Ovary (tissue), 9 donors: Measurements from ENCODE around the gene VASN. TPM values are rescaled to one million over a fixed set of nuclear protein-coding genes. Genes with fewer than 3 reads are reported as not detected.

Source experiments
- DNase-seq, 5 donors: peaks; one replicate each; pipeline ENCODE4 v3.0.0-alpha.2; 2019 to 2020
- H3K27ac ChIP-seq, 2 donors: fragments of 200-600 bp; one replicate each; pipeline versions ENCODE4 v1.5.1 to v1.8.0; 2019 to 2022
- H3K27me3 ChIP-seq: fragments of 200-600 bp; one replicate; pipeline ENCODE4 v1.8.0; 2022
- H3K36me3 ChIP-seq: fragments of 200-600 bp; sonication (generic); one replicate; pipeline ENCODE4 v1.5.1; 2019
- H3K4me1 ChIP-seq: one replicate; pipeline ENCODE4 v1.8.1; 2013; ENCODE audit warnings: mild to moderate bottlenecking, moderate library complexity; ENCODE audit not compliant: insufficient read depth
- H3K4me3 ChIP-seq: fragments of 200-600 bp; sonication (generic); one replicate; pipeline ENCODE4 v1.5.1; 2017
- H3K9me3 ChIP-seq, 2 donors: fragments of 200-600 bp in 1 of 2; sonication (generic) in 1 of 2; one replicate each; pipeline versions ENCODE4 v1.5.1 to v1.8.1; 2013 to 2019; ENCODE audit warnings: mild to moderate bottlenecking in 1 of 2, moderate library complexity in 1 of 2
- EP300 ChIP-seq: sonication (generic); formaldehyde crosslinking; IDR thresholded peaks from one replicate; pipeline ENCODE4 v1.6.1; 2017; ENCODE audit warnings: antibody characterized with exemption
- POLR2A ChIP-seq: fragments of 450-650 bp; IDR thresholded peaks from one replicate; pipeline ENCODE4 v1.6.1; 2017; ENCODE audit warnings: antibody characterized with exemption, mild to moderate bottlenecking, moderate library complexity
- WGBS, 3 donors: extraction: QIAGEN DNeasy Blood & Tissue Kit in 1 of 3; methylation state at CpG; one replicate each; pipeline versions ENCODE4 v1.1.5 to v1.1.7; 2013 to 2017; 5-methylcytosine and 5-hydroxymethylcytosine counted together
- intact Hi-C, 4 donors: fragments of 100-400 bp; cut with DNase I; formaldehyde crosslinking; loops; one replicate each; pipeline versions ENCODE4 v1.11.0 to v1.15.1; 2022 to 2023
- polyA plus RNA-seq, 2 donors: library from polyadenylated mRNA; stranded (reverse); fragments of 200-250 nt in 1 of 2; fragments of 350-450 nt in 1 of 2; fragmentation: Illumina TruSeq in 1 of 2; extraction: RNeasy Lipid Tissue Mini Kit (QIAGEN cat#74804) in 1 of 2; gene quantifications; one replicate each; pipeline ENCODE4 v1.2.3, GENCODE V29; 2013 to 2014
- total RNA-seq, 7 donors: library from RNA; depleted of rRNA in 2 of 7; stranded (reverse); fragments of >200 nt in 2 of 7; fragmentation: NEBNext Ultra II Directional in 3 of 7; extraction: Animal tissue kit (Norgen Biotek cat#: 25700) in 3 of 7; gene quantifications; one replicate each; pipeline versions ENCODE4 v1.1.0 to v1.2.4, GENCODE V29; 2016 to 2023
- TF ChIP-seq, protein P1 (sequence below), 3 donors: fragments of 450-650 bp in 2 of 3; fragments of 200-600 bp in 1 of 3; IDR thresholded peaks; one replicate each; pipeline versions ENCODE4 v1.5.1 to v1.8.0; 2016 to 2022; ENCODE audit warnings: antibody characterized with exemption in 3 of 3, mild to moderate bottlenecking in 1 of 3
- donor health status: DM: no; HTN: no; CAD: no; lungs with moderate emphysema.
- donor health status: DM: no; HTN: no; CAD: no.
- donor health status: Bipolar disorder and iron deficiency.
- donor health status: DM: yes; HTN: yes; CAD: no.
- donor health status: DM: no; HTN: no; CAD: no.
- donor health status: DM: yes; HTN: yes; CAD: no.

VASN gene
- total and polyA plus RNA-seq, 9 donors: 2.4 to 49.5 (median 43.5) TPM

DNA sequence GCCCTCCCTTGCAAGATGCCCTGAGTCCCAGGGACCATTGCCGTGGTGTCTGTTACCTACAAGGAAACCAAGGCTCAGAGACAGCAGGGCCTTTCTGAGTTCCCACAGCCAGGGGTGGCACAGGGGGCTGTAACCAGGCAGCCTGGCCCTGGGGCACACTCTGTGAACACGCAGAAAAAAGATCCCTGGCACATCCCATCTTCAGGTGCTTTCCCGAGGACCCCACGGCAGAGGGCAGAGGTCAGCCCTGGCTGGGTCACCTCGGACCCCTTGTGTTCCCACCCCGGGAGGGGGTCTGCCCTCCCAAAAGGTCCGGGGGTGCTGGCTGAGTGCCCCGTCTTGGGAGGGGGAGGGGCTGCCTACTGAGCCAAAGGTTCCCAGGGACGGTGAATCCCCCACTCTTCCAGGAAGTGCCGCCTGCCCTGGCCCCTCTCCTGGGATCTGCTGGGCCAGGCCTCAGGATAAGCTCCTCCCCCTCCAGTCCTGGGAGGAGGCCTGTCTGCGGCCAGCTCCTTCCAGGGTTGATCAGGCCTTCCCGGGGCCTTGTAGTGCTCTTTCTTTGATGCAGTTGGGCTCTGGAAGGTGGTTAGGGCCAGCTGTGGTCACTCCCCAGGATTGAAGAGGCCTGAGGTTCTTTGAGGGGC lies 47.7 kb upstream of the VASN start:
- H3K27me3 ChIP-seq: no peaks in the 10 kb centered on the region
- DNase-seq: peak; percentile 79 to 84 (median 81)
- H3K36me3 ChIP-seq: no peaks in the 10 kb centered on the region
- no peak overlapping the region for H3K4me3 ChIP-seq
- H3K4me1 ChIP-seq: peaks cover 49% of the 10 kb centered on the region
- H3K9me3 ChIP-seq: no peaks in the 10 kb centered on the region
- peak overlapping the region; percentile 39 to 88 for H3K27ac ChIP-seq
- WGBS, 3 donors: 1 to 9% (median 5%) methylated on average over 10 to 12 of the region's 12 CpGs
- intact Hi-C loops: loop anchor here in 2 of 4 donors (10.0 kb wide), 1 partner anchor 59 kb away; no protein-coding TSS in a partner anchor
- TF ChIP-seq POLR2A (no peak), EP300 (no peak)
- TF ChIP-seq, protein P1, sequence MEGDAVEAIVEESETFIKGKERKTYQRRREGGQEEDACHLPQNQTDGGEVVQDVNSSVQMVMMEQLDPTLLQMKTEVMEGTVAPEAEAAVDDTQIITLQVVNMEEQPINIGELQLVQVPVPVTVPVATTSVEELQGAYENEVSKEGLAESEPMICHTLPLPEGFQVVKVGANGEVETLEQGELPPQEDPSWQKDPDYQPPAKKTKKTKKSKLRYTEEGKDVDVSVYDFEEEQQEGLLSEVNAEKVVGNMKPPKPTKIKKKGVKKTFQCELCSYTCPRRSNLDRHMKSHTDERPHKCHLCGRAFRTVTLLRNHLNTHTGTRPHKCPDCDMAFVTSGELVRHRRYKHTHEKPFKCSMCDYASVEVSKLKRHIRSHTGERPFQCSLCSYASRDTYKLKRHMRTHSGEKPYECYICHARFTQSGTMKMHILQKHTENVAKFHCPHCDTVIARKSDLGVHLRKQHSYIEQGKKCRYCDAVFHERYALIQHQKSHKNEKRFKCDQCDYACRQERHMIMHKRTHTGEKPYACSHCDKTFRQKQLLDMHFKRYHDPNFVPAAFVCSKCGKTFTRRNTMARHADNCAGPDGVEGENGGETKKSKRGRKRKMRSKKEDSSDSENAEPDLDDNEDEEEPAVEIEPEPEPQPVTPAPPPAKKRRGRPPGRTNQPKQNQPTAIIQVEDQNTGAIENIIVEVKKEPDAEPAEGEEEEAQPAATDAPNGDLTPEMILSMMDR (IDR thresholded peaks at IDR 0.05): no peak

DNA sequence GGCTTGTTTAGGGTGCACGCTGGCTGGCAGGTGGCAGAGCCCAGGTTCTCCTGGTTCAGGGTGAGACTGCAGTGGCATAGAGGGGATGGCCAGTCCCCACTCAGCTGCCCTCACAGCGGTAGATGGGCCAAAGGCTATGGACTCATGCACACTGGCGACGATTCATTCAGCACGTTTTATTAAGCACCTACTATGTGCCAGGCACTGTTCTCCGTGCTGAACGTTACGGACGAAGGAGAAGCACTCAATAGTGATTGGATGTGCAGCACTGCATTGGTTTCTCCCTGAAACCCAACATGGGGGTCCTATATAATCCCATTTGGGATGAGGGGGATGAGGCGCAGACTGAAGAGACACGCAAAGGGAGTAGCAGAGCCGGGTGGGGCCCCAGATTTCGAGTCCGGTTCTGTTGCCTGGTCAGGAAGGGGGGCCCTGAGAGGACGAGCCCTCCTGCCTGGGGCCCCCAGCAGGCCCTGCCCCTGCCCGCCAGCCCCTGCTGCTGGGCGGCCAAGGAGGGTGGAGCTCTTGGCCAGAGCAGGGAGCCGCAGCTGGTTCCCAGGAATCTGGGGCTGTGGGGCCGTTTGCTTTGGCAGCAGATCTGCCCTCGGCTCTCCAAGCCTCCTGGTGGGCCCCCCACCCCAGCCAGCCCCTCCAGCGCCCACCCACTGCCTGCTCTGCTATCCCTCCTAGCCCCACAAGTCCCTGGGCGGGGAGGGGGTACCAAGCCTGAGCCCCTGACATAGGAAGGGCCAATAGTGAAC lies 47.0 kb upstream of the VASN start:
- H3K4me3 ChIP-seq: no peak overlapping the region
- TF ChIP-seq, protein P1 (IDR thresholded peaks at IDR 0.05): no peak
- TF ChIP-seq POLR2A: no peak
- no peak for TF ChIP-seq EP300
- H3K27me3 ChIP-seq: no peaks in the 10 kb centered on the region
- intact Hi-C loops: loop anchor here (5.0 to 10.0 kb wide), 4 partner anchors 32 to 122 kb away; partner anchors contain the start of gene TFAP4 (in 1 of the 4)
- no peaks in the 10 kb centered on the region for H3K36me3 ChIP-seq
- no peaks in the 10 kb centered on the region for H3K9me3 ChIP-seq
- H3K27ac ChIP-seq: peak overlapping the region; percentile 39 to 88
- 46 to 52% (median 49%) methylated on average over 22 of the region's 22 CpGs for WGBS, 3 donors
- H3K4me1 ChIP-seq: peaks cover 50% of the 10 kb centered on the region
- peak in 2 of 5 donors; percentile 42 to 55 for DNase-seq

DNA sequence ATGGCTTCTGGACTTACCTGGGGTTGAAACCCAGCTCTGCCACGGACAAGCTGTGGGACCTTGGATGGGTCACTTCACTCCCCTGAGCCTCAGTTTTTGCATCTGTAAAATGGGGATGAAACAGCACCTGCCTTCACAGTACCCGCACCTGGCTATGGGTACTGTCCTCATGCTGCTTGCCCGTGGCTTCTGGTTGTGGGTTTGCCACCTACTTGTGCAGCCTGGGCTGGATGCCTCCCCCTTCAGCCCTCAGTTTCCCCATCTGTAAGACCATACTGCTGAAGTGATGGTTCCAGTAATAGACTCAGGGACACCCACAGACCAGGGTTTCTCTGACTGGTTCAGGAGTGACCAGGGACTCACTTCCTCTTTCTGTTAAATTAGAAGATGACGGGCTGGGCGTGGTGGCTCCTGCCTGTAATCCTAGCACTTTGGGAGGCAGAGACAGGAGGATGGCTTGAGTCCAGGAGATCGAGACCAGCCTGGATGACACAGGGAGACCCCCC lies 46.3 kb upstream of the VASN start:
- Histone ChIP-seq H3K27me3 (no peaks in the 10 kb centered on the region), H3K36me3 (no peaks in the 10 kb centered on the region), H3K9me3 (no peaks in the 10 kb centered on the region), H3K4me3 (no peak overlapping the region), H3K27ac (peak overlapping the region in 1 of 2 donors; percentile 88), H3K4me1 (peaks cover 45% of the 10 kb centered on the region)
- 73 to 82% (median 79%) methylated on average over 6 of the region's 6 CpGs for WGBS, 3 donors
- DNase-seq: no peak
- intact Hi-C loops: loop anchor here (5.0 to 10.0 kb wide), 4 partner anchors 33 to 123 kb away; partner anchors contain the start of gene TFAP4 (in 1 of the 4)
- TF ChIP-seq POLR2A (no peak), EP300 (no peak)
- TF ChIP-seq, protein P1 (IDR thresholded peaks at IDR 0.05): no peak

DNA sequence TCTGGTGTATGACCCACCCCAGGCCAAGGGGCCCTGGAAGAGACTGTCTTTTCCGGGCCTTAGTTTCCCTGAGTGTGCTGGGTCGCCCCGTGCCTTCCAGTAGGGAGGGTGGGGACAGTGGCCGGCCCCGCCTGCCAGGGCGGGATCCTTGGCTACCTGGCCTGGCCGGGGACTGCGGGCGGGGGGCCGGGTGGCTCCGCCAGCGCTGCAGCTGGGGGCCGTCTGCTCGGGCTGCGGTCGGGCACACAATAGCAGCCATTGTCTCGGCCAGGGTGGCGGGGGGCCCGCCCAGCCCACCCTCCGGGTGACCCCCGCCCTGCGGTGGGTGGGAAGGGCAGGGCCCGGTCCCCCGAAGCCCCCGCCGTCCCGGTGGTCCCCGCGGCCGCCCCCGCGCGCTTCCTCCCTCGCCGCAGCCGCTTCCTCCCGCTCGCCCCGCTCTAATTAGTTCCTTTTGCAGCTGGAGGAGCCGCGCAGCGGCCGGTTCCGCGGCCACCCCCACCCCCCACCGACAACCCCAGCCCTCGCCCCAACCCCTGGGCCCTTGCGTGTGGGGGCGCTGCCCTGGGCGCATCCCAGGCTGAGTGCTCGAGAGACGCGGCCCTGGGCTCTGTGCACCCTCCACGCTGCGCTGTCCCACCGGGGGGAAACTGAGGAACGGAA lies 44.1 kb upstream of the VASN start:
- peak overlapping the region; percentile 50 for H3K4me3 ChIP-seq
- H3K4me1 ChIP-seq: peaks cover 36% of the 10 kb centered on the region
- no peaks in the 10 kb centered on the region for H3K9me3 ChIP-seq
- WGBS, 3 donors: 4 to 15% (median 6%) methylated on average over 11 to 57 of the region's 57 CpGs
- H3K36me3 ChIP-seq: no peaks in the 10 kb centered on the region
- peak overlapping the region; percentile 63 to 67 for H3K27ac ChIP-seq
- no peaks in the 10 kb centered on the region for H3K27me3 ChIP-seq
- peak in 2 of 5 donors; percentile 46 to 53 for DNase-seq
- intact Hi-C loops: loop anchor here (2.0 to 10.0 kb wide), 6 partner anchors 35 to 127 kb away; partner anchors contain the start of gene TFAP4 (in 1 of the 4)
- TF ChIP-seq POLR2A (no peak), EP300 (no peak)
- TF ChIP-seq, protein P1 (IDR thresholded peaks at IDR 0.05): no peak
